Panc1 (cell line): ENCODE results near the gene UTF1. TPM values are rescaled to one million over a fixed set of nuclear protein-coding genes. Genes with fewer than 3 reads are reported as not detected.

ENCODE experiments used
- ATAC-seq: fragments of 200-7000 bp; cut with Tn5 transposase; 2 replicates; pipeline ENCODE4 v1.9.1; 2020; ENCODE audit warnings: mild to moderate bottlenecking, moderate library complexity
- BruUV-seq: library from RNA; stranded (reverse); fragments of 400-500 nt; replicated peaks from 2 replicates; lab custom pipeline; 2021; lab: Mats Ljungman, UMichigan
- CTCF ChIA-PET: fragments of 300-600 bp; sonication (Branson Sonifier 250); formaldehyde crosslinking; loops from one replicate; lab custom pipeline; 2022; ENCODE audit warnings: antibody characterized with exemption; lab: Charles Lee
- POLR2A ChIA-PET: fragments of 300-600 bp; sonication (Branson Sonifier 250); formaldehyde crosslinking; loops from one replicate; lab custom pipeline; 2022; ENCODE audit warnings: antibody characterized with exemption; lab: Charles Lee
- DNase-seq: peaks from one replicate; pipeline ENCODE4 v3.0.0-alpha.2; 2010; ENCODE audit warnings: low read depth, low spot score
- H3K27ac ChIP-seq: 2 replicates; pipeline ENCODE4 v1.5.1; 2011; ENCODE audit warnings: mild to moderate bottlenecking, low read length, inconsistent platforms
- H3K27me3 ChIP-seq: fragments of 200-500 bp; sonication (Bioruptor generic); 2 replicates; pipeline ENCODE4 v1.6.0; 2014; ENCODE audit warnings: low read length, inconsistent platforms; ENCODE audit not compliant: control insufficient read depth, insufficient read depth
- H3K36me3 ChIP-seq: fragments of 200-500 bp; sonication (Bioruptor generic); 2 replicates; pipeline ENCODE4 v1.5.1; 2014; ENCODE audit warnings: inconsistent platforms, mild to moderate bottlenecking, low read length, moderate library complexity; ENCODE audit not compliant: control insufficient read depth, insufficient read depth
- H3K4me1 ChIP-seq: 2 replicates; pipeline ENCODE4 v1.5.1; 2011; ENCODE audit warnings: inconsistent platforms, mild to moderate bottlenecking, low read length, moderate library complexity; ENCODE audit not compliant: control insufficient read depth, insufficient read depth
- H3K4me3 ChIP-seq, 2 experiments: 2 replicates each; pipeline ENCODE4 v1.5.1; 2011 to 2012; ENCODE audit warnings: low read depth in 2 of 2, low read length in 2 of 2, mild to moderate bottlenecking in 2 of 2, inconsistent platforms in 1 of 2, moderate library complexity in 1 of 2
- H3K9me3 ChIP-seq: fragments of 200-500 bp; sonication (Bioruptor generic); 2 replicates; pipeline ENCODE4 v1.5.1; 2014; ENCODE audit warnings: low read depth, mild to moderate bottlenecking, inconsistent platforms, low read length, moderate library complexity; ENCODE audit not compliant: control insufficient read depth, insufficient read depth
- CTCF ChIP-seq: fragments of 450-650 bp; IDR thresholded peaks from 2 replicates; pipeline ENCODE4 v1.5.1; 2017; ENCODE audit warnings: mild to moderate bottlenecking
- POLR2AphosphoS5 ChIP-seq: IDR thresholded peaks from 2 replicates; pipeline ENCODE4 v1.6.1; 2012; ENCODE audit warnings: mild to moderate bottlenecking, low read depth, low read length, moderate library complexity
- REST ChIP-seq, 2 experiments: IDR thresholded peaks; 2 replicates each; pipeline ENCODE4 v1.6.1; 2011 to 2012; ENCODE audit warnings: low read depth in 2 of 2, control low read depth in 1 of 2, low read length in 1 of 2, mild to moderate bottlenecking in 1 of 2, moderate library complexity in 1 of 2; ENCODE audit not compliant: insufficient read depth in 1 of 2
- SIN3A ChIP-seq: IDR thresholded peaks from 2 replicates; pipeline ENCODE4 v1.6.1; 2012; ENCODE audit warnings: low read depth, mild to moderate bottlenecking, low read length, moderate library complexity, borderline replicate concordance; ENCODE audit not compliant: insufficient read depth
- TCF7L2 ChIP-seq: IDR thresholded peaks from 2 replicates; pipeline ENCODE4 v1.6.1; 2011; ENCODE audit warnings: mild to moderate bottlenecking, low read depth, low read length, inconsistent platforms
- in situ Hi-C: cut with HindIII; loops from 2 replicates; pipeline ENCODE4 v1.10.0; 2016; ENCODE audit warnings: low sequenced_read_pairs, low pct_unique_long_range_greater_than_20kb
- intact Hi-C: fragments of 100-400 bp; cut with micrococcal nuclease; formaldehyde crosslinking; loops from one replicate; pipeline ENCODE4 v1.10.0; 2022; ENCODE audit not compliant: unreplicated experiment
- total RNA-seq: library from RNA; stranded (reverse); gene quantifications from one replicate; pipeline ENCODE4 v1.2.1, GENCODE V29; 2021; ENCODE audit not compliant: unreplicated experiment

The UTF1 gene
- total RNA-seq, 1 experiment from 2014 or later = not detected

GRCh38 chr10:133212853-133213494 is 17.0 kb upstream of the UTF1 start:
- H3K9me3 ChIP-seq = no peaks in the 10 kb centered on the region
- H3K27me3 ChIP-seq = no peaks in the 10 kb centered on the region
- ChIA-PET POLR2A (no interaction called here), CTCF (no interaction called here)
- DNase-seq (no peak), ATAC-seq (no peak)
- in situ Hi-C loops = no loop called here
- no peak for TF ChIP-seq CTCF
- TF ChIP-seq SIN3A = no peak
- intact Hi-C loops = no loop called here
- H3K27ac ChIP-seq = no peak overlapping the region
- no peaks in the 10 kb centered on the region for H3K36me3 ChIP-seq
- no peaks in the 10 kb centered on the region for H3K4me1 ChIP-seq
- BruUV-seq = no TSS peak
- H3K4me3 ChIP-seq = no peak overlapping the region

GRCh38 chr10:133213641-133214467 is 16.2 kb upstream of the UTF1 start:
- POLR2A ChIA-PET = no interaction called here
- H3K4me3 ChIP-seq = no peak overlapping the region
- intact Hi-C loops = no loop called here
- H3K36me3 ChIP-seq = no peaks in the 10 kb centered on the region
- BruUV-seq = no TSS peak
- H3K27me3 ChIP-seq = no peaks in the 10 kb centered on the region
- H3K9me3 ChIP-seq = no peaks in the 10 kb centered on the region
- DNase-seq (no peak), ATAC-seq (no peak)
- no peak for TF ChIP-seq SIN3A
- no peak for TF ChIP-seq REST (IDR thresholded peaks at IDR 0.05; ENCODE audit: insufficient read depth in 1 of 2, low read depth in 2 of 2, low read length in 1 of 2)
- no peak for TF ChIP-seq CTCF
- TF ChIP-seq POLR2AphosphoS5 = no peak
- TF ChIP-seq TCF7L2 = no peak
- in situ Hi-C loops = no loop called here
- CTCF ChIA-PET = no interaction called here
- H3K4me1 ChIP-seq = no peaks in the 10 kb centered on the region
- H3K27ac ChIP-seq = no peak overlapping the region
